Activated CD4-positive, alpha-beta T cell treated with anti-CD3 and anti-CD28 coated beads, Interleukin-2, amount 50 U/mL, for 1 hour (primary cell): Measurements from ENCODE around the gene SMIM29.

Source experiments
- DNase-seq: peaks from one replicate; pipeline ENCODE4 v3.0.0-alpha.2; 2020

SMIM29 gene

GRCh38 chr6:34239893-34240292 is 8.9 kb downstream of the SMIM29 start:
- DNase-seq, result no peak

GRCh38 chr6:34239500-34239825 is 9.3 kb downstream of the SMIM29 start:
- no peak for DNase-seq

GRCh38 chr6:34238585-34239499 is 10.0 kb downstream of the SMIM29 start:
- no peak for DNase-seq

GRCh38 chr6:34237722-34238584 is 10.9 kb downstream of the SMIM29 start:
- DNase-seq, result peak; percentile 62

- no peak for DNase-seq
Observed at GRCh38 chr6:34237316-34237721, 11.5 kb downstream of the SMIM29 start.

GRCh38 chr6:34236443-34237315 is 12.1 kb downstream of the SMIM29 start, which contains the start of gene HMGA1:
Gene HMGA1, plus strand, starts transcription at chr6:34236873. Its CDS starts 3,908 bp downstream, at chr6:34240781.
- DNase-seq, result peak; percentile 90

GRCh38 chr6:34236131-34236442 is 12.7 kb downstream of the SMIM29 start:
- DNase-seq, result peak; percentile 58

- DNase-seq, result peak; percentile 66
Observed at GRCh38 chr6:34235307-34236130, 13.3 kb downstream of the SMIM29 start.

GRCh38 chr6:34234667-34235306 is 14.0 kb downstream of the SMIM29 start:
- no peak for DNase-seq

GRCh38 chr6:34233867-34234266 is 14.9 kb downstream of the SMIM29 start:
- DNase-seq, result no peak

GRCh38 chr6:34232901-34233300 is 15.9 kb downstream of the SMIM29 start:
- no peak for DNase-seq

GRCh38 chr6:34231566-34232336 is 17.1 kb downstream of the SMIM29 start:
- DNase-seq, result no peak

GRCh38 chr6:34230653-34231371 is 18.0 kb downstream of the SMIM29 start:
- no peak for DNase-seq

- no peak for DNase-seq
Observed at GRCh38 chr6:34229877-34230276, 18.9 kb downstream of the SMIM29 start.

GRCh38 chr6:34227761-34228421 is 20.9 kb downstream of the SMIM29 start:
- DNase-seq, result no peak

GRCh38 chr6:34226731-34227586 is 21.8 kb downstream of the SMIM29 start:
- no peak for DNase-seq

GRCh38 chr6:34226066-34226465 is 22.7 kb downstream of the SMIM29 start:
- DNase-seq, result no peak

- no peak for DNase-seq
Observed at GRCh38 chr6:34225551-34225950, 23.3 kb downstream of the SMIM29 start.
